Epithelial cell of prostate (primary cell): Measurements from ENCODE around the gene KCNG2.

ENCODE experiments used
- DNase-seq: peaks from one replicate; pipeline ENCODE4 v3.0.0-alpha.2; 2011; ENCODE audit warnings: low read depth, low spot score
- H3K27ac ChIP-seq: fragments of 450-650 bp; 2 replicates; pipeline ENCODE4 v1.5.1; 2017; ENCODE audit warnings: mild to moderate bottlenecking

The KCNG2 gene

GRCh38 chr18:79816092-79816491 is 18.4 kb downstream of the KCNG2 start:
- H3K27ac ChIP-seq = no peak overlapping the region
- DNase-seq = no peak

- DNase-seq = no peak
- H3K27ac ChIP-seq = no peak overlapping the region
These were observed 19.4 kb downstream of the KCNG2 start for GRCh38 chr18:79816981-79817606.

- no peak overlapping the region for H3K27ac ChIP-seq
- no peak for DNase-seq
These were observed 19.9 kb downstream of the KCNG2 start for GRCh38 chr18:79817607-79817998.

- H3K27ac ChIP-seq = no peak overlapping the region
- no peak for DNase-seq
These were observed 20.3 kb downstream of the KCNG2 start for GRCh38 chr18:79818036-79818435.

- no peak for DNase-seq
- H3K27ac ChIP-seq = no peak overlapping the region
These were observed 20.9 kb downstream of the KCNG2 start for GRCh38 chr18:79818631-79819030.

GRCh38 chr18:79819064-79819967 is 21.6 kb downstream of the KCNG2 start:
- no peak for DNase-seq
- H3K27ac ChIP-seq = no peak overlapping the region

GRCh38 chr18:79819968-79820351 is 22.2 kb downstream of the KCNG2 start:
- H3K27ac ChIP-seq = no peak overlapping the region
- DNase-seq = no peak

GRCh38 chr18:79823120-79823519 is 25.4 kb downstream of the KCNG2 start:
- H3K27ac ChIP-seq = no peak overlapping the region
- DNase-seq = no peak

GRCh38 chr18:79825913-79826312 is 28.2 kb downstream of the KCNG2 start:
- no peak overlapping the region for H3K27ac ChIP-seq

GRCh38 chr18:79826966-79827365 is 29.2 kb downstream of the KCNG2 start:
- DNase-seq = no peak
- H3K27ac ChIP-seq = no peak overlapping the region

More at GRCh38 chr18:79825913-79826312, 28.2 kb downstream of the KCNG2 start:
- DNase-seq = no peak

- DNase-seq = no peak
- H3K27ac ChIP-seq = no peak overlapping the region
These were observed 30.5 kb downstream of the KCNG2 start for GRCh38 chr18:79828258-79828657.

- no peak overlapping the region for H3K27ac ChIP-seq
- no peak for DNase-seq
These were observed 31.6 kb downstream of the KCNG2 start for GRCh38 chr18:79829136-79829854.

- no peak overlapping the region for H3K27ac ChIP-seq
- no peak for DNase-seq
These were observed 34.4 kb downstream of the KCNG2 start for GRCh38 chr18:79832169-79832568.

GRCh38 chr18:79834834-79835233 is 37.1 kb downstream of the KCNG2 start:
- no peak for DNase-seq
- no peak overlapping the region for H3K27ac ChIP-seq

- no peak for DNase-seq
These were observed 44.2 kb downstream of the KCNG2 start for GRCh38 chr18:79841936-79842335.

GRCh38 chr18:79844999-79845563 is 47.3 kb downstream of the KCNG2 start:
- no peak overlapping the region for H3K27ac ChIP-seq
- no peak for DNase-seq

More at GRCh38 chr18:79841936-79842335, 44.2 kb downstream of the KCNG2 start:
- H3K27ac ChIP-seq = no peak overlapping the region

GRCh38 chr18:79846936-79847557 is 49.3 kb downstream of the KCNG2 start:
- H3K27ac ChIP-seq = no peak overlapping the region
- no peak for DNase-seq

GRCh38 chr18:79847606-79848293 is 50.0 kb downstream of the KCNG2 start:
- DNase-seq = no peak

GRCh38 chr18:79848294-79848578 is 50.5 kb downstream of the KCNG2 start:
- DNase-seq = no peak
- no peak overlapping the region for H3K27ac ChIP-seq

More at GRCh38 chr18:79847606-79848293, 50.0 kb downstream of the KCNG2 start:
- H3K27ac ChIP-seq = no peak overlapping the region
